Measurements from ENCODE around the gene SRGAP2B. TPM values are rescaled to one million over a fixed set of nuclear protein-coding genes. Genes with fewer than 3 reads are reported as not detected.
"Not testable (repeated sequence)": the region's sequence is repeated elsewhere in the genome, so short reads cannot be mapped to it uniquely, and the experiment has no call there.

The SRGAP2B gene
- polyA plus RNA-seq, 3 donors: 5.8 to 25.5 (median 7.0) TPM

DNA sequence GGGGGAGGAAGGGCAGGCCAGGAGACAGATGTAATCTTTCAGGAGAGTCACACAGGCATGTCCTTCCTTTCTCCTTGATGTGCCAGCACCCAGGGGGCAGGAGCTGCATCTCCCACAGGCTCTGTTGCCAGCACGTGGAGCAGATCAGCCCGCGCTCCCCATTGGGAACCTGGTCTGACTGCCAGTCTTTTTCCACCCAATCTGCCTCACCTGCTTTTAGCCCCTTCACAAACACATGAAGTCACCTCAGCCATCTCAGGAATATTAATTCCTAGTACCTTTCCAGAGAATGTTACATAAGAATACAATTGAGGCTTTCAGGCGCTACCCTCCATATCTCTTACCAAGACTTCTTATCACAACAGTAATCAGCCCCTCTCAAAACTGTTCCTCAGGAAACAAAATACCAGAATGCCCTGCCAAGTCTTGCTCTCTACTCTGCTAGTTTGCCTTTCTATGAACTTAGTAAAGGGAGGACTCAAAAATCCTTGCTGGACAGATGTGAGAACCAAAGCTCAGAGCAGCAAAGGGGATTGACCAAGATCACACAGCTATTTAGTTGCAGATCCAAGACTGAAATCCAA, 94.3 kb downstream of the SRGAP2B start:
- H4K20me1 ChIP-seq (ENCODE audit: insufficient read depth, low read length); H3K9ac ChIP-seq (ENCODE audit: insufficient read depth, low read length, poor library complexity, severe bottlenecking); H3K27me3 Mint-ChIP-seq (ENCODE audit: low read depth in 3 of 3); H3K4me1 Mint-ChIP-seq; H3K27ac Mint-ChIP-seq; H3K79me2 ChIP-seq (ENCODE audit: insufficient read depth, low read length); H3K36me3 Mint-ChIP-seq; H3K27me3 ChIP-seq (ENCODE audit: control insufficient read depth in 2 of 2, insufficient read depth in 2 of 2, low read length in 2 of 2); DNase-seq; H3K4me3 Mint-ChIP-seq; intact Hi-C loops (cut with micrococcal nuclease); H3K9me3 ChIP-seq (replicated peaks in 1 of 2; ENCODE audit: control insufficient read depth in 1 of 2, insufficient read depth in 1 of 2, low read length in 2 of 2); H2AFZ ChIP-seq (ENCODE audit: insufficient read depth, low read depth, low read length, poor library complexity, severe bottlenecking); H3K4me3 ChIP-seq (replicated peaks in 1 of 3; ENCODE audit: low read depth in 2 of 3, low read length in 3 of 3); H3K36me3 ChIP-seq (replicated peaks in 1 of 2; ENCODE audit: control insufficient read depth in 1 of 2, insufficient read depth in 2 of 2, low read length in 2 of 2); H3K27ac ChIP-seq (ENCODE audit: low read depth in 1 of 2, low read length in 2 of 2); H3K4me2 ChIP-seq (replicated peaks; ENCODE audit: extremely low read depth, low read length, poor library complexity, severe bottlenecking); H3K9me3 Mint-ChIP-seq: not testable (repeated sequence)
- peaks cover 8 to 11% of the 10 kb centered on the region in 2 donors for H3K4me1 ChIP-seq (ENCODE audit: control insufficient read depth in 1 of 2, insufficient read depth in 2 of 2, low read length in 2 of 2)
- no CpG with 5 or more reads among the region's 4 CpGs for WGBS (ENCODE audit: insufficient coverage)

DNA sequence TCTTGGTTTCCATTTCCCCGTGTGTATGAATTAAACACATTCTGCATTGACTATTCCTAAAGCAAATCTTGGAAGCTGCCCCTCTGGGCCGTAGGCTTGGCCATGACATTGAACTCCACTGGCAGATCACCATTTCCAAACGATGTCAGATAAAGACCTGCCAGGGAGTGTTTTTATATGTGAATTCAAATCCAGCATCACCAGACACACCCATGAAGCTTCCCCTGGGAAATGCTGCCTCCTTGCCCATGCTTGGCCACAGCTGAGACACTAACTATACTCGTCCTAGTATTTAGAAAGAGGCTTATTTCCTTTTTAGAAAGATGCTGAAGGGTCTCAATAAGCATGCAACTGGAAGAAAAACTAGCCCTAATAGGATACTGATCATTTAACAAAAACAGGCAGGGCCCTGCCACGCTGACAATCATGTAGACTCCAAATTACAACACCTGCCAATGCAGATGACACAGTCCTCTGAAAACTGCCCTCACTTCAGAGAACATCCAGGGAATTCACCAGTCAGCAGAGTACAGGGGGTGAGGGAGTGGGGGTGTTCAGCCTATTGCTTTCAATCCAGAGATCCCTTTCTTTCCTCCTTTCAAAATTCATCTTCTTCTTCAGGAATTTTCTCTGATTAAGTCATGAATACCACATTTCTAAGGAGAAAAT, 94.9 kb downstream of the SRGAP2B start:
- H3K4me1 Mint-ChIP-seq; intact Hi-C loops (cut with micrococcal nuclease); H3K79me2 ChIP-seq (ENCODE audit: insufficient read depth, low read length); DNase-seq; H3K27me3 Mint-ChIP-seq (ENCODE audit: low read depth in 3 of 3); H3K9me3 ChIP-seq (replicated peaks in 1 of 2; ENCODE audit: control insufficient read depth in 1 of 2, insufficient read depth in 1 of 2, low read length in 2 of 2); H3K27ac Mint-ChIP-seq; H3K4me2 ChIP-seq (replicated peaks; ENCODE audit: extremely low read depth, low read length, poor library complexity, severe bottlenecking); H3K36me3 ChIP-seq (replicated peaks in 1 of 2; ENCODE audit: control insufficient read depth in 1 of 2, insufficient read depth in 2 of 2, low read length in 2 of 2); H3K4me3 ChIP-seq (replicated peaks in 1 of 3; ENCODE audit: low read depth in 2 of 3, low read length in 3 of 3); H4K20me1 ChIP-seq (ENCODE audit: insufficient read depth, low read length); H3K36me3 Mint-ChIP-seq; H3K27me3 ChIP-seq (ENCODE audit: control insufficient read depth in 2 of 2, insufficient read depth in 2 of 2, low read length in 2 of 2); H3K9ac ChIP-seq (ENCODE audit: insufficient read depth, low read length, poor library complexity, severe bottlenecking); H3K9me3 Mint-ChIP-seq; H3K27ac ChIP-seq (ENCODE audit: low read depth in 1 of 2, low read length in 2 of 2); H3K4me3 Mint-ChIP-seq; H2AFZ ChIP-seq (ENCODE audit: insufficient read depth, low read depth, low read length, poor library complexity, severe bottlenecking): not testable (repeated sequence)
- WGBS (ENCODE audit: insufficient coverage): no CpG with 5 or more reads among the region's 5 CpGs
- H3K4me1 ChIP-seq (ENCODE audit: control insufficient read depth in 1 of 2, insufficient read depth in 2 of 2, low read length in 2 of 2): peaks cover 8 to 11% of the 10 kb centered on the region in 2 donors

DNA sequence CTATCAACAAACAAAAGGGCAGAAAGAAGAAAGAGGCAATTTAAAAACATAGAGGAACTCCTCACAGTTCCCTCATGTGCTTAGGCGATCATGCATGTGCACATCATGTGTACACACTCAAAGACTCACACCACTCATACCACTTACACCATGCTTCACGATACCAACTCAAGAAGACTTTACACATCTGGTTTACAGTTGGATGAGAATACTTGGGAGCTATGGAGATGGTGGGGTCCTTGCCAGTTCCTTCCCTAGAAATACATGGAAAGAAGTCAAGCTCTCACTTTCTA, 96.2 kb downstream of the SRGAP2B start:
- H3K36me3 Mint-ChIP-seq; H3K9me3 Mint-ChIP-seq; H3K27ac ChIP-seq (ENCODE audit: low read depth in 1 of 2, low read length in 2 of 2); H3K9ac ChIP-seq (ENCODE audit: insufficient read depth, low read length, poor library complexity, severe bottlenecking); H3K27me3 Mint-ChIP-seq (ENCODE audit: low read depth in 3 of 3); H3K4me2 ChIP-seq (replicated peaks; ENCODE audit: extremely low read depth, low read length, poor library complexity, severe bottlenecking); DNase-seq; H3K36me3 ChIP-seq (replicated peaks in 1 of 2; ENCODE audit: control insufficient read depth in 1 of 2, insufficient read depth in 2 of 2, low read length in 2 of 2); H3K27me3 ChIP-seq (ENCODE audit: control insufficient read depth in 2 of 2, insufficient read depth in 2 of 2, low read length in 2 of 2); H3K79me2 ChIP-seq (ENCODE audit: insufficient read depth, low read length); H3K4me3 Mint-ChIP-seq; H3K9me3 ChIP-seq (replicated peaks in 1 of 2; ENCODE audit: control insufficient read depth in 1 of 2, insufficient read depth in 1 of 2, low read length in 2 of 2); H3K4me3 ChIP-seq (replicated peaks in 1 of 3; ENCODE audit: low read depth in 2 of 3, low read length in 3 of 3); H2AFZ ChIP-seq (ENCODE audit: insufficient read depth, low read depth, low read length, poor library complexity, severe bottlenecking); H4K20me1 ChIP-seq (ENCODE audit: insufficient read depth, low read length); H3K4me1 Mint-ChIP-seq; intact Hi-C loops (cut with micrococcal nuclease): not testable (repeated sequence)
- no CpG with 5 or more reads among the region's 2 CpGs for WGBS (ENCODE audit: insufficient coverage)
- H3K27ac Mint-ChIP-seq: peak overlapping the region in 1 of 7 donors; percentile 61
- H3K4me1 ChIP-seq (ENCODE audit: control insufficient read depth in 1 of 2, insufficient read depth in 2 of 2, low read length in 2 of 2): peaks cover 8 to 11% of the 10 kb centered on the region in 2 donors

DNA sequence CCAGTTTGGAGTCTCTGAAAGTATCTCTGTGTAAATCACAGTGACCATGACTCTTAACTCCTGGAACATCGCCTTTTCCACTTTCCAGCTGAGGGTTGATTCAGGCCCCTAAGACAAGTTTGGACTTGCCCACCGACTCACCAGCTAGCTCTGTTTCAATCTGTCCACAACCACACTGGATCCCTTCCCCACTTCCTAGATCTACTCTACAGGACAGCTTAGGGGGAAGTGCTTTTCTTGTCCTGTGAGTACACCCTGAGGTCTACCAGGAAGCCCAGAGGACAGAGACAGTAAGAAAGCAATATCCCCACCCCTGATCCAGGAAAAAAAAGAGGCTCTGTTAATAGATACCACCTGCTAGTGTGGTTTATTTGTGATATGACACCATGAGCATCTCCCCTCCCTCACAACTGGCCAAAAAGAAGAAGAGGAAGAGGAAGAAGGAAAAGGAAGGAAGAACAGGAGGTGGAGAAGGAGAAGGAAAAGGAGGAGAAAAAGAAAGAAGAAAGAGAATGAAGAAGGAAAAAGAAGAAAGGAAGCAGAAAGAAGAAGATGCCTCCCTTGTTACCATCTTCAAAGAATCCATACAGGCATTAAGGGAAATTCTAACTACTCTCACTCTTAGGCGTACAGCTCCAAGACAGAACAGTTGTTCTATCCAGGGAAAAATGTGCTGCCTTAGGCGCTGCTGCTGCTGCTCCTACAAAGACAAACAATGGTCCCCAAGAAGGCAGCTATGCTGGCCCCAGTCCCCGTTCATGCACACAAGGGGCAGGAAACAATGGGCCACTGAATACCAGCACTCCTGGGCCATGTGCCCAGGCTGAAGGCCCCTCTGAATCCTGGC, 96.8 kb downstream of the SRGAP2B start:
- intact Hi-C loops (cut with micrococcal nuclease): not testable (repeated sequence)

More for the DNA sequence above, 96.8 kb downstream of the SRGAP2B start:
- no CpG with 5 or more reads among the region's 5 CpGs for WGBS (ENCODE audit: insufficient coverage)
- not testable (repeated sequence) for H3K9me3 ChIP-seq (replicated peaks in 1 of 2; ENCODE audit: control insufficient read depth in 1 of 2, insufficient read depth in 1 of 2, low read length in 2 of 2); H4K20me1 ChIP-seq (ENCODE audit: insufficient read depth, low read length); H3K27me3 Mint-ChIP-seq (ENCODE audit: low read depth in 3 of 3); H3K27ac ChIP-seq (ENCODE audit: low read depth in 1 of 2, low read length in 2 of 2); H3K9ac ChIP-seq (ENCODE audit: insufficient read depth, low read length, poor library complexity, severe bottlenecking); H3K4me3 ChIP-seq (replicated peaks in 1 of 3; ENCODE audit: low read depth in 2 of 3, low read length in 3 of 3); H3K36me3 Mint-ChIP-seq; H3K4me2 ChIP-seq (replicated peaks; ENCODE audit: extremely low read depth, low read length, poor library complexity, severe bottlenecking); H3K4me1 Mint-ChIP-seq; H2AFZ ChIP-seq (ENCODE audit: insufficient read depth, low read depth, low read length, poor library complexity, severe bottlenecking); H3K27me3 ChIP-seq (ENCODE audit: control insufficient read depth in 2 of 2, insufficient read depth in 2 of 2, low read length in 2 of 2); H3K79me2 ChIP-seq (ENCODE audit: insufficient read depth, low read length); H3K36me3 ChIP-seq (replicated peaks in 1 of 2; ENCODE audit: control insufficient read depth in 1 of 2, insufficient read depth in 2 of 2, low read length in 2 of 2); DNase-seq; H3K9me3 Mint-ChIP-seq
- peak overlapping the region in 1 of 2 donors; percentile 72 for H3K4me3 Mint-ChIP-seq
- peak overlapping the region; percentile 17 to 91 (median 78) for H3K27ac Mint-ChIP-seq
- H3K4me1 ChIP-seq (ENCODE audit: control insufficient read depth in 1 of 2, insufficient read depth in 2 of 2, low read length in 2 of 2): peaks cover 8 to 11% of the 10 kb centered on the region in 2 donors

Measured in CD14-positive monocyte (primary cell).